Adrenal gland (tissue), 5 donors: Measurements from ENCODE around the gene TCF4.

Experiments
- POLR2A ChIP-seq, 2 donors: fragments of 450-650 bp; IDR thresholded peaks; one replicate each; pipeline ENCODE4 v1.6.1; 2017; ENCODE audit warnings: antibody characterized with exemption in 2 of 2, mild to moderate bottlenecking in 2 of 2, moderate library complexity in 1 of 2
- TF ChIP-seq, protein P1 (sequence below), 6 experiments: fragments of 450-650 bp in 4 of 6; fragments of 200-600 bp in 2 of 6; sonication (generic) in 1 of 6; IDR thresholded peaks; 1 replicate in 5 of 6; 2 replicates in 1 of 6; pipeline versions ENCODE4 v1.5.1 to v1.8.0; 2016 to 2021; ENCODE audit warnings: antibody characterized with exemption in 6 of 6, mild to moderate bottlenecking in 2 of 6, moderate library complexity in 1 of 6
- donor health status: DM: no; HTN: no; CAD: no.

DNA sequence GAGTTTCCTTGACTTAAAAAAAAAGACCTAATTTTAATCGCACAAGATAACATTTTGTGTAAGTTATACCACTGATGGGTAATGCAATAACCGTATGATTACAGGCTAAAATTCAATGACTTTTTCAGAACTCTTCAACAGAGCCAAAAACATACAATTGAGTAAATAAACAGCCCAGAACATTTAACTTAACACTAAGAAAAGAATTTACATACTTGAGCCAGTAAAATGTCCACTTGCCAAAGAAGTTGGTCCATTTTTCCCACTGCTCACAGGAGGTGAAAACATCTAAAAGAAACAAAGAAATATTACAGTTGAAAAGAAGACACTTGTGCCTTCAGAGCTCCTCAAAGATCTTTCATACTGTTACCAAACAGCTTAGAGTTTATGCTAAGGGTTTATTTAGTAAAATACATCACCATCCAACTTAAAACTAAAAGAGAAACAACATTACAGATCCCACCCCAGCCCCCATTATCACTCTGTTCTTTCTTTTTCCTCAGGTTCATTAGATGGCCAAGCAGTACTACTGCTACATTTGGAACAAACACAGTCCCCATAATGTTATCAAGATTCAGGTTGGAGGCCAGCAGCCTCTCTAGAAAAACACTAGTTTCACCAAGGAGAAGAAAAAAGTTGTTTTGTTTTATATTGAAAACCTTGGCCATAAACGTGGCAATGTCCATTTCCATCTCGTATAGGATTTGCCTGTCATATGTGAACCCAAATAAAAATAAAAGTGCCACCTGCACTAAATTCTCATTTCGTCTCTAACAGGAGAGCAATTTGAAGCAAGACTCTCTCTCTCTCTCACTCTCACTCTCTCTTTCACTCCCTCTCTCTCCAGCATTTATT, 2.7 kb downstream of the TCF4 start:
- TF ChIP-seq, protein P1, sequence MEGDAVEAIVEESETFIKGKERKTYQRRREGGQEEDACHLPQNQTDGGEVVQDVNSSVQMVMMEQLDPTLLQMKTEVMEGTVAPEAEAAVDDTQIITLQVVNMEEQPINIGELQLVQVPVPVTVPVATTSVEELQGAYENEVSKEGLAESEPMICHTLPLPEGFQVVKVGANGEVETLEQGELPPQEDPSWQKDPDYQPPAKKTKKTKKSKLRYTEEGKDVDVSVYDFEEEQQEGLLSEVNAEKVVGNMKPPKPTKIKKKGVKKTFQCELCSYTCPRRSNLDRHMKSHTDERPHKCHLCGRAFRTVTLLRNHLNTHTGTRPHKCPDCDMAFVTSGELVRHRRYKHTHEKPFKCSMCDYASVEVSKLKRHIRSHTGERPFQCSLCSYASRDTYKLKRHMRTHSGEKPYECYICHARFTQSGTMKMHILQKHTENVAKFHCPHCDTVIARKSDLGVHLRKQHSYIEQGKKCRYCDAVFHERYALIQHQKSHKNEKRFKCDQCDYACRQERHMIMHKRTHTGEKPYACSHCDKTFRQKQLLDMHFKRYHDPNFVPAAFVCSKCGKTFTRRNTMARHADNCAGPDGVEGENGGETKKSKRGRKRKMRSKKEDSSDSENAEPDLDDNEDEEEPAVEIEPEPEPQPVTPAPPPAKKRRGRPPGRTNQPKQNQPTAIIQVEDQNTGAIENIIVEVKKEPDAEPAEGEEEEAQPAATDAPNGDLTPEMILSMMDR (IDR thresholded peaks at IDR 0.05), result no peak
- no peak for TF ChIP-seq POLR2A (IDR thresholded peaks at IDR 0.05)
